Esophagus mucosa (tissue), 1 donor: ENCODE data around the gene ALKAL2. TPM values are rescaled to one million over a fixed set of nuclear protein-coding genes. Genes with fewer than 3 reads are reported as not detected.
"Not testable (repeated sequence)": the region's sequence is repeated elsewhere in the genome, so short reads cannot be mapped to it uniquely, and the experiment has no call there.

Experiments used
- ATAC-seq: fragments of 200-7000 bp; cut with Tn5 transposase; one replicate; pipeline ENCODE4 v1.9.1; 2020
- total RNA-seq: library from RNA; stranded (reverse); gene quantifications from one replicate; pipeline ENCODE4 v1.2.4, GENCODE V29; 2023
- donor health status: DM: yes; HTN: yes; CAD: no.

ALKAL2 gene, protein sequence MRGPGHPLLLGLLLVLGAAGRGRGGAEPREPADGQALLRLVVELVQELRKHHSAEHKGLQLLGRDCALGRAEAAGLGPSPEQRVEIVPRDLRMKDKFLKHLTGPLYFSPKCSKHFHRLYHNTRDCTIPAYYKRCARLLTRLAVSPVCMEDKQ
- 0.44 TPM for total RNA-seq

DNA sequence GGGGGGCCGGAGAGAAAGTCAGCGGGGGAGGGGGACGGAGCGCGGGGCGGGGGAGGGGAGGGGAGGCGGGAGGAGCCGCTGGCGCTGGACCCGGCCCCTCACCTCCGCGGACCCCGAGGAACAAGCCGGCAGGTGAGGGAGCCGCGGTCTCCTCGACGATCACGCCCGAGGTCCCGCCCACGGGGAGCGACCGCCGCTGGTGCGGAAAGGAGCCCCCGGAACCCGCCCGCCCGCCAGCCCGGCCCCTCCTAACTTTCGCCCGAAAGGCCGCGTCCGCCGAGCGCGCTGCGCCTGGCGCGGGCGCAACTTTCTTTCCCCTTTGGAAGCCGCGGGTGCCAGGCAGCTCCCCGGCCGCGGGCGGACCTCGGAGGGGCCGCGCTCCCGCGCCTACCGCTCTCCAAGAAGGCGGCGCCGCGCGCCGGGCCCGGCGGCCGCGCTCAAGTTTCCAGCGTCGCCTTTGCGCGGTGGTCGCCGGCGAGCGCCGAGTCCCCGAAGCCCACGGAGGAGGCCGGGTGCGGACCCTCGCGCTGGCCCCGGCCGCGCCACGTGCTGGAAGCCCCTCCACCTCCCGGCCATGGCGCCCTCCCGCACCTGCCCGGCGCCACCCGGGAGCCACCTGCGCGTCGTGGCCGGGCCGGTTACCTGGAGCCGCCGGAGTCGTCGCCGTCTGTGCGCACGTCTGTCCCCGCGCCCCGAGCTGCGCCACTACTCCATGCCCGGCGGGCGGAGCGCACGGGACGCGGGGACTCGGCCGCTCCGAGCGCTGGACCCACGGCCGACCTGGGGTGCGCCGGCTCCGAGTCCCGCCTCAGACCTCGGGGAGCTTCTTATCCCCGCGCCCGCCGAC is at the start of gene ALKAL2:
TSS of gene ALKAL2 (minus strand) at position 181 of the 847 bp plus-strand sequence. CDS start 256 bp downstream, outside the sequence.
- ATAC-seq, result peak; percentile 34

GRCh38 chr2:336949-337348 is 49.1 kb upstream of the ALKAL2 start:
- ATAC-seq, result not testable (repeated sequence)

DNA sequence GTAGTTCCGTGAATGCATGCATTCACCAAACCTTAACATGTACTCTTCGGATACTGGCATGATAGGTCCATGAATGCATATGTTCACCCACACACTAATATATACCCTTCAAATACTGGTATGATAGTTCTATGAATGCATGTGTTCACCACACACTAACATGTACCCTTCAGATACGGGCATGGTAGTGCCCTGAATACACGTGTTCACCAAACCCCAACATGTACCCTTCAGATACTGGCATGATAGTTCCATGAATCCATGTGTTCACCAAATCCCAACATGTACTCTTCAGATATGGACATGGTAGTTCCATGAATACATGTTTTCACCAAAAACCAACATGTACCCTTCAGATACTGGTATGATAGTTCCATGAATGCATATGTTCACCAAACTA is 48.5 kb upstream of the ALKAL2 start:
- no peak for ATAC-seq

DNA sequence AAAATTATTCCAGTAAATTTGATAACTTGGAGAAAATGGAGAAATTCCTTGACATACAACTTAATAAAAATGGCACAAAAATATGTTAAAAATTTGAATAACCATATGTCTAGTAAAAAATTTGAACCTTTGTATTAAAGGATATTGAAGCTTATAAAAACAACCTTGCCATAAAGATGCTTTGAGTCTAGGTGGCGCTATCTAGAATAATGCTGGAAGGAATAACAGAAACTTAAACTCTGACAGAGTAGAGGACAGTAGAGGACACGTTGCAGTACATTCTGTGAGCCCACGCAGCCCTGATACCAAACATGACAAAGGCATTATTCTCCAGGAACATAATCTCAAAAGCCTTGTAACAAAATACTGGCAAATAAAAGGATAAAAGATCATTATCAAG is 44.7 kb upstream of the ALKAL2 start:
- no peak for ATAC-seq

GRCh38 chr2:328761-329160 is 40.9 kb upstream of the ALKAL2 start:
- ATAC-seq, result peak; percentile 32

DNA sequence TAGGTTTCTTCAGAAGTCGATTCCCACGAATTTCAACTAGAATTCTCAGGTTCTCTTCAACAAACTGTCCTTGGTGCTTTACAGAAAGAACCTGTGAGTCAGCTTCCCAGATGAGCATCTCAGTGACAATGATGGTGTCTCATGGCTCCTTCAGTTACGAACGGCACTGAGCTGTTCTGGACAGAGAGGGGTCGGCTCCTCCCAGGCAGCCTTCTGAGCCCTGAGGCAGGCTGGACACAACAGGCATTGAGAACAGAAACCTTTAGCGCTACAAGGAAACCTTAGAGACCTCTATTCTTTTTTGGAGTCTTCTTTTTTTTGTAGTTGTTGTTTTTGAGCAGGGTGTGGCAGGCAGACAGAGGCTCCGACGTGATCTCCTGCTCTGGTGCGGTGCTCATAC is 35.1 kb upstream of the ALKAL2 start:
- no peak for ATAC-seq

GRCh38 chr2:322326-322725 is 34.4 kb upstream of the ALKAL2 start:
- ATAC-seq, result no peak

DNA sequence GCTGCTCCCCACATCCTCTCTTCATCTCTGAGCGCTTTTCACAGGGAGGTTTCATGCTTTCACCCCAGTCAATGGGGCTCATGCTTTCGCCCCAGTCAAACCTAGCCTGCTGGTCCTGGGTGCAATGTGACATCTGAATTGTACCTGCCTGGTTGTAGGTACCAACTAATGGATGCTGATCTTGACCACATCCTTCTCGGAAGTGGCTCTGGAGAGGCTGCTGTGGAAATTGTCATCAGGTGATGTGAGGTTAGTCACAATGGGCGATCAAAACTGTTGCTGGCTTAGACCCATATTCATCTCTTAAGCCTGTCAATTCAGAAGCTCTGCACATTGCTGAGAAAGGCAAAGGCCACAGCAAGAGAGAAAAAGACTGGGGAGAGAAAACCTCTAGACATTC is 32.7 kb upstream of the ALKAL2 start:
- no peak for ATAC-seq

DNA sequence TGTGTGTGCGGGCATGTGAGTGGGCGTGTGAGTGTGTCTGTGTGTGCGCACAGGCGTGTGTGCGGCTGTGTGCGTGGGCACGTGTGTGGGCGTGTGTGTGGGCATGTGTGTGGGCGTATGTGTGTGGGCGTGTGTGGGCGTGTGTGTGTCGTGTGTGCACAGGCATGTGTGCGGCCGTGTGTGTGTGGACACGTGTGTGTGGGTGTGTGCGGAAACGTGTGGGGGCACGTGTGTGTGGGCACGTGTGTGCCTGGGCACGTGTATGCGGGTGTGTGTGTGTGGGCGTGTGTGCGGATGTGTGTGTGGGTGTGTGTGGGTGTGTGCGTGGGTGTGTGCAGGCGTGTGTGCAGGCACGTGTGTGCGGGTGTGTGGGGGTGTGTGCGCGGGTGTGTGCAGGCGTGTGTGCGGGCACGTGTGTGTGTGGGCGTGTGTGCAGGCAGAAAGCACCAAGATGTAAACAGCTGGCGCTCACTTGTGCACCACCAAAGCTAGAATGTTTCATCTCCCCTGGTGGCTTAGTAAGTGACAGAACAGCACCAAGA is 31.2 kb upstream of the ALKAL2 start:
- ATAC-seq, result peak; percentile 17

- ATAC-seq, result no peak
Measured at GRCh38 chr2:317501-318424, 29.9 kb upstream of the ALKAL2 start.

- ATAC-seq, result no peak
Measured at GRCh38 chr2:316381-316780, 28.5 kb upstream of the ALKAL2 start.

GRCh38 chr2:315925-316324 is 28.0 kb upstream of the ALKAL2 start:
- ATAC-seq, result not testable (repeated sequence)

DNA sequence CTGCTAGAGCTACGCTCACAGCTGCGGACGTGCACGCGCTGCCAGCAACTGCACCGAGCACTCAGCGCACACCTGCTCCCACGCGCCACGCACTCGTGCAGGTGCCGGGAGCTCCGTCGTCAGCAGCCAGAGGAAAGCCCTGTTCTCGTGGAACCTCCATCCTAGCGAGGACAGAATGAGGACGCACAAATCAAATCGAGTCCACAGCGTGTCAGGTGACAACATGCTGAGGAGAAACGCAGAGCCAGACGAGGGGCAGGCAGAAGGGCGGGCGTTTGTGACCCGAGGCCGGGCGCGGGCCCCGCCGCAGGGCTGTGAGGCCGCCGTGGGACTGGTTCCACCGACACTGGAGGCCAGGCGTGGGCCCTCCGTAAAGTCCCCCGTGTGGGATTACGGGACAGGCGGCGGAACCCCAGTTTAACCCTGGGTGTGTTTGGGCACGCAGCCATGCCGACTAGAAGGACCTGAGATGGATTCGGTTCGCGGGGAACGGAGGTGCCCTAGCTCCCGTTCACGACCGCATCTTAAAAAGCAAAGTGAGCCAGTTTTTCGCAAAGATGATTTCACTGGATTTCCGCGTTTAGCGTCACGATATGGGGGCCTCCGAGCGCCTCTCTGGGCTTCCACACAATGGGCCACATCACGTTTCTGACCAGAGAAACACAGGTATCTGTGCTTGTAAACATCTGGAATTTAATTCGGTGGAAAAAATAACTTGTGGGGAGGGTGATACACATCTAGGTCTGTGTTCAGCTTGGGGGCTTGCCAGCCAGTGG is 26.9 kb upstream of the ALKAL2 start:
- ATAC-seq, result no peak

GRCh38 chr2:313991-314390 is 26.1 kb upstream of the ALKAL2 start:
- no peak for ATAC-seq

GRCh38 chr2:310994-311393 is 23.1 kb upstream of the ALKAL2 start:
- no peak for ATAC-seq

DNA sequence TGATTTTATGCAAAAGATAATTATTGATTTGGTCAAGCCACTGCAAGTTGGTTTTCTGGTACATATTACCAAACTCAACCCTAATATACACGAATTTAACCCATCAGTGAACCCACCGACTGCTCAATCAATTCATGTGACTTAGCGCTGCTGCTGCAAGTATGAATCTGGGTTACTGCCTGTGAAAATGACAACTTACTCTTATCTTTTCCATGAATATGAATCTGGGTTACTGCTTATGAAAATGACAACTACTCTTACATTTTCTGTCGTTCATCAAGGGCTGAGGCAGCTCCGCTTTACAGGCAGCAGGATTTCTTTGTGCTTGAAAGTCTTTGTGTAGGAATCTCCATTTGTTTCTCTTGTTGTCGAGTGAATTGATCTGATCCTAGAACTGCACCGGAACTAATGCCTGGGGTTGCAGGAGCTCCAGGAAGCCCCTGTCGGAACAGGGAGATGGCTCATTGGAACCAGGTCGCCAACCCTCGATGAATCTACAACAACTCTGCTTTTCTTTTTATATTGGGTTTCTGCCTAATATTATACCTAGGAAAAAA is 22.1 kb upstream of the ALKAL2 start:
- no peak for ATAC-seq

DNA sequence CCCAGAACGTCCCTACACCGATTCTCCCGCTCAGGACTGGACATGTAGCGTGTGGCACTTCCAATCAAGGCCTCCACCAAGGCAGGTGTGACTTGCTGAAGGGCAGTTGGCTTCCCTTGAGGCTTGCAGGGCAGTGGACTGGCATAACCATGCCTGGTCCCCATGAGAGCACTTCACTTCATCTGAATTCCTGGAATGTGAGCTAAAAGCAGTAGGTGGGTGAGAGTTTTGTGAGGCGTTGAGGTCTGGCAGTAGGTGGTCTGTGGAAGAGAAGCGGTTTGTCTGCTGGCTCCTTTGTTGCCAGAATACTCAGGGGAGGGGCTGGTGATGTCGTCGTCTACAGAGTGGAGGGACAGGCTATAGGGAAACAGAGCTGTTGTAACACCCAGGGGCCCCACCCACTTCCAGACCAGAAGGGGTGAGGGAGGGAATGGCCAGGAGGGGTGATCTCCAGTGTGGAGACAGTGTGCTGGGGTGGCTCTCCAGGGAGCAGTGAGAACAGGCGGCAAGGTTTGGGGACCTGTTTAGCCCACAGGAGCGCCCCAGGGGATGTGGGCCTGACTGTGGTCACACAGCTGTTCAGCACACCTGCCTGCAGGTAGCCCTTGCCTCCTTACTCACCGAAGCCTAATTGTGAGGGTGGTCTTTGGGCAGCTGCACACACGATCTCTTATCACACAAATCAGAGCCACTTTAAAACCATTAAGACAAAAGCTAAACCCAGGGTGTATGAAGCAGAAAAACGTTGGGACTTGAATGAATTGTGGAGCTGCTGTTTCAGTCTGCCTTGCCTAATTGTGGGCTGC is 21.5 kb upstream of the ALKAL2 start:
- no peak for ATAC-seq

DNA sequence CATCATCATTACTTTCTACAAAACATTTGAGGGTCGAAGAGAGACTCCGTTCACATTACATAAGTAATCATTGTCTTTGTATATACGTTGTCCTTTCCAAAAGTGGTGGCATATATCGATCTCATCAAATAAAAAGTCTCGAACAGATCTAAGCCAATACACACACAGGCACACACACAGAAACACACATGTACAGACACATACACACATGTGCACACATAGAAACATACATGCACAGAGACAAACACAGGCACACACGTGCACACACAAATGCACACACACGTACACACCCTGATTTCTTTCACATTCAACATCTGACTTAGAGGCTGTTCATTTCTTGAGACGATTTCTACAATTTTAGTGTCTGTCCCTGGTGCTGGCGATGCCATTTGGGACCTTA is 17.5 kb upstream of the ALKAL2 start:
- no peak for ATAC-seq

- ATAC-seq, result no peak
Measured at GRCh38 chr2:296354-296753, 8.5 kb upstream of the ALKAL2 start.

GRCh38 chr2:295090-295489 is 7.2 kb upstream of the ALKAL2 start:
- no peak for ATAC-seq
